KBM-7 (cell line): ENCODE results near the gene CRMP1.
A peak's percentile ranks its signal among the peaks of the same experiment; 100 is the strongest.

Experiments used
- DNase-seq: peaks from one replicate; pipeline ENCODE4 v3.0.0-alpha.2; 2015
- in situ Hi-C: fragments of 300-500 bp; cut with MboI; formaldehyde crosslinking; loops from 2 replicates; pipeline ENCODE4 v1.14.3; 2020; ENCODE audit warnings: low sequenced_read_pairs, low pct_unique_long_range_greater_than_20kb, mixed read lengths

CRMP1 gene

DNA sequence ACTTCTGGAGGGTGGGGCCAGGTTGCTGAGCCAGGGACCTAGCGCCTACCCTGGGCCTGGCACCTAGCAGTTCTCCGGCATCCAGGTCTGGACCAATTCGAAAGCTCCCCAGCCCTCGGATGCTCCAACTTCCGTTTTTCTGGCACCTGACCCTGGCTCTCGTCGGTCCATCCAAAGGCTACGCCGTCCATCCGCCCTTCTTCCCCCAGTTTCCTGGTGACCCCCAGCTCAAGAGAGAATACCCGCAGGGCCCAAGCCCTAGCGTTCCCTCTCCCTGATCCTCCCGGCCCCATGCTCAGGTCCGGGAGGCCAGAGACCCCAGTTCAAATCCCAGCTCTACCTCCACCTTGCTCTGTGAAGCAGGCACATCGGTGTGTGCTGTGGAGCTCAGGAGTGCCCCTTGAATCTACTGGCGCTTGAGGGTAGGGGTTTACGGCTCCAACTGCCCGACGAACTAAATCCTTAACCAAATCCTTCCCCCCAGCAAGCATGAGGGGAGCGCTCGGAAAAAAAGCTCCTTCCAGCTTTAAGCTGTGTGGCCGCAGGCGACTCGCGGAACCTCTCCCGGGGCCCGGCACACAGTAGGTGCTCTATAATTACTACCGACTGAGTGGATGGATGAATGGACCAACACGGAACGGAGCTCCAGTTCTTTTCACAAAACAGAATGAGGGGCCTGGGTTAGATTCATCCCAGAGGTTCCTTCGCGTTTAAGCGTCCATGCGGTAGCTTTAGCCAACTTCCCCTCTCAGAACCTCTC lies 1.1 kb downstream of the CRMP1 start:
- DNase-seq, result no peak
- in situ Hi-C loops, result no loop called here

DNA sequence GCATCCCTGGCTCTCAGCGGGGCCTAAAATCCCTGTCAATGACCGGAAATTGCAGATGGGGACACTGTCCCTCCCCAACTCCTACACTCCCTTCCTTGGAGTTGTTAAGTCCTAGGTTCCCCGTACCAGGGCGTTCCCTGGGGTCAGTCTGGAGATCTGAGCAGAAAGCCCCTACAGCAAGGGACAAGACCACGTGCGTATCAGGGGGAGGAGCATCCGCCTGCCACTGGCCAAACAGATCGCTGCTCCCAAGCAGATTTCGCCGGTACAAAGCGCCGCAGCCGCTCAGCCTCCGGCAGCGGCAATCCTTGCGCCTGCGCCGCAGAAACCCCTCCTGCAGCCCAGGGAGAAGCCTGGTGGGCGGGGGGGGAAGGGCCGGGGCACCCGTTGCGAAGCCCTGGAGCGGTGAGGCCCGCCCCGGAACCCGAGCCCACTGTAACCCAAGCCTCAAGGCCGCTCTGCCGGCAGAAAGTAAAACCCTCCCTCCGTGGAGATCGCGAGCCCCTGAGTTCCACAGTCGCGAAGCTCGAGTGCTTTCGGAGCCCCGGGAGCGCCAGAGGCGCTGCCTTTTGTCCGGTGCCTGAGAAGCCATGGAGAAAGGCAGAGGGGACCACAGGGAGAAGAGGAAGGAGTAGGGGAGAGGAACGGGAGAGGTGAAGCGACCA lies 2.7 kb downstream of the CRMP1 start:
- DNase-seq, result peak; percentile 30
- in situ Hi-C loops, result no loop called here

DNA sequence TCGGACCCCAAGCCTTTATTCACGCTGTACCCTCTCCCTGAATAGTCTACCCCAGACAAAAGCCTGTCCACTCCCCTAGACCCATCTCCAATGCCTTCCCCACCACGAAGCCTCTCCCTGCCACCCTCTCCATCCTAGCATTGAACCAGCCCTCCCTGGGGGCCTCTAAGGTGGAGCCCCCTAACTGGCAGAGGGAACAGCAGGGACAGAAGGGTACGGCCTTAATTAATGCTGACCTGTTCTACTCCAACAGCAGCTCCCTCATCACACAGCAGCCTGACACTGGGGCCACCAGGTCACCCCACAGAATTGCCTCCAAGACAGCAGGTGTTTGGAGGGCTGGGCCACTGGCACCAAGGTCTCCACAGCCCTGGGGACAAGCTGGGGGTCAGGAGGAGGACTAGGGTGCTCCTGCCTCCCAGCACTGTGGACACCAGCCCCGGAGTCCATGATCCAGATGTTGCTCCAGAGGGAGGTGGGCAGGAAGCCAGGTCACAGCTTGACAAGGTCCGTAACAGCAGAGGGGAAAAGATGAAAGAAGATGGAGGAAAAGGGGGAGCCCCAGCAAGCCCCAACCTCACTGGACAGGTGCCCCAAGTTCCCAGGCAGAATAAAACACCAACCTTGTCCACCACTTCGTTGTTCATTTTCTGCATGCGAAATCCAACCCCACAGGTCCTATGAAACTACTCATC lies 3.7 kb downstream of the CRMP1 start:
- no peak for DNase-seq
- in situ Hi-C loops, result no loop called here

DNA sequence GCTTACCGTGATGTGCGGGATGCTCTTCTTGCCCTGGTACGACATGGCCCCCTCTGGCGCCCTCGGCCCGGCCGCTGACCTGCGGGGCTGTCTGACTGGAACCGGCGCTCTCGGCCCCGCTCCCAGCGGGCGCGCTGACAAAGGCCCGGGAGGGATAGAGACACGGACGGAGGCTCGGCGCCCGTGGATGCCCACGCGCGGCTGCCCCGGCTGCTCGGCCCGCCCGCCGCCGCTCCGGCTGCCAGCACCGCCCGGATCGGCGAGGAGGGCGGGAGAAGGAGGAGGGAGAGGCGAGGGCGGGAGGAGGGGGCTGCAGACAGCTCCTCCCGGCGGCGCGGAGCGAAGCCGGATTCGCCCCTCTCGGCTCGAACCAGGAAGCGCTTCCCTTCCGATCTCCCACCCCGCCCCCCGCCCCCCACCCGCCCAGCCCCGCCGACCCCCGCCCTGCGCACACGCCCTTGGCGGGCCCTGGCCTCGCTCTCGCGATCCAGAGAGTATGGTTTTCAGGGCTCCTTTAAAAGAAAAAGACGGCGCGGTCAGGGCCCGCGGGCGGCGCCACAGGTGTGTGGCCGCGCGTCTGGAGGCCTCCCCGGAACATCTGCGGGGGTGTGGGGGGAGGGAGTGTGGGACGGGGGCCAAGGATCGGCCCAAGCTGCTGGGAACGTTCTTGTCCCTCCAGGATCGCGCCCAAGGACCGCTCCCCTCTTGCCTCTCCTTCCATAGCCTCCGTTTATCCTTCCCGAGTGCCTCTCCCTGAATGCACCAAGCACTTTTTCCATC lies 4.5 kb downstream of the CRMP1 start:
- no peak for DNase-seq
- in situ Hi-C loops, result no loop called here

DNA sequence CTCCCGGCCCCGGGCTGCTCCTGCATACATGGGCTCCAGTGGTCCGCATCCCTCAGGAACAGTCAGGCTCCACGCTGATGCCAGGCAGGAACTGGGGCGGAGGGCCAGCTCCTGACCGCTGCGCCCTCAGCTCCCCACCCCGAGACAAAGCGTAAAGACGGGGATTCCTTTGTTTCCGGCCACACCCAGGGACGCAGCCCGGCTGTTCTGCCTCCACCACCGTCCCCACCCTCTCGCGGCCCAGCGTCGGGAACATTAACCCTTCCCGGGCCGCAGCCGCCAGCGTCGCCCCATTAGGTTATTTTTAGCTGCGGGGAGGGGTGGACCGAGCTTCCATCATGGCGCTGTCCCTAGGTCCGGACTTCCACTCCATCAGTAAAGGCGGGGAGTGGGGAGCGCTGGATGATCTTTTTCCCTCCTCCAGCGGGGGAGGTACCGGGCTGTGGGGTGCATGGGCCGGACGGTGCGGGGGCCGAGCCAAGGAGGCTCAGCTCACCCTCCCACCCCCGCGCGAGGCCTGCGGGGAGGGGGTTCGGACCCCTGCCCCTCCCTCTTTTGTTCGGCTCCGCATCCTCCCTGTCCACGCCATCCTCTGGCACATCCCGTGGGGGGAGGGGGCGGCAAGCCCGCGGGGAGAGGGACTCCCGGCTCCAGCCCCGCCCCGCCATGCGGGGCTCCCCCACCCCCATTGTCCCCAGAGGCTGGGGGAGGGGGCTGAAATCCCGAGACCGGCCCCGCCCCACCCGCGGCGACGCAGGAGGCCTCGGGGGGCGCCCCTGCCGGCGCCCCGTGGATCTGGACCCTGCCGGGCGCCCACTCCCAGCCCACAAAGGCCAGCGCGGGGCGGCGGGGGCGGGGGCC lies 5.3 kb downstream of the CRMP1 start:
- in situ Hi-C loops, result no loop called here

GRCh38 chr4:5887011-5887360 lies 5.9 kb downstream of the CRMP1 start:
- in situ Hi-C loops, result no loop called here
- DNase-seq, result no peak

More for the DNA sequence above, 5.3 kb downstream of the CRMP1 start:
- no peak for DNase-seq

GRCh38 chr4:5885733-5886132 lies 7.2 kb downstream of the CRMP1 start:
- in situ Hi-C loops, result no loop called here
- no peak for DNase-seq

DNA sequence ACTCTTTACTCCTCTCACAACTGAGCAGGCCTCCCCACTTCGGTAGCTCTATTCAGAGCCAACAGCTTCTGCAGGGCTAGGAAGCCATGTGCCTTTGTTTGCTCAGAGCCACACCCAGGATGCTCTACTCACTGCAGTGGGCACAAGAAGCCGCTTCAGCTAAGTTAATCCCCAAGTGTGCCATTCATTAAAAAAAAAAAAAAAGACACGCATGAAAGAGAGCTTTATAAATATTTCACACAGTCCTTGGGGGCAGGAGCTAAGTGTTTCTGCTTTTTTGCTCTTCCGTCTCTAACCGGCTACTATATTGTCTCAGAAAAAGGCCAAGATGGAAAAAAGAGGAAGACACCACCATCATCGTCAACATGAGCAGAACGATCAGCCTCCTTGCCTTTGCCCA lies 8.1 kb downstream of the CRMP1 start:
- in situ Hi-C loops, result no loop called here
- DNase-seq, result no peak

GRCh38 chr4:5883916-5884315 lies 9.0 kb downstream of the CRMP1 start:
- no peak for DNase-seq
- in situ Hi-C loops, result no loop called here

- DNase-seq, result no peak
- in situ Hi-C loops, result no loop called here
Observed at GRCh38 chr4:5882947-5883346, 9.9 kb downstream of the CRMP1 start.

DNA sequence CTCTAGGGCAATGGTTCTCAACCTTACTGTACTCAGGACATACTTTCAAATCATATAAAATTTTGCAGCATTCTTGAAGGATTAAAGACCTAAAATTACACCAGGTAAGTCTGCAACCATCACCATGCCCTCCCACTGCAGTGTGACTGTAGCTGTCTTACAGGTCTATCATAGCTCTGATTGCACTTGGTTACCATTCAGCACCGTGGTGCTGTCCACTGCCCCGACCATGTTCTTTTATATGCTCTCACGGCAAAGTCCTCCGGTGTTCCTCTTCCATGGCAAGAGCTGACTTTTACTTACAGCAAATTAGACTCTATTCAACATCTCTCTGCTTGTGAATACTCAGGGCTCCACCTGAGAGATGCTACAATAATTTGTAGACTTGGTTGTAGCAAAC lies 11.5 kb downstream of the CRMP1 start:
- in situ Hi-C loops, result no loop called here

DNA sequence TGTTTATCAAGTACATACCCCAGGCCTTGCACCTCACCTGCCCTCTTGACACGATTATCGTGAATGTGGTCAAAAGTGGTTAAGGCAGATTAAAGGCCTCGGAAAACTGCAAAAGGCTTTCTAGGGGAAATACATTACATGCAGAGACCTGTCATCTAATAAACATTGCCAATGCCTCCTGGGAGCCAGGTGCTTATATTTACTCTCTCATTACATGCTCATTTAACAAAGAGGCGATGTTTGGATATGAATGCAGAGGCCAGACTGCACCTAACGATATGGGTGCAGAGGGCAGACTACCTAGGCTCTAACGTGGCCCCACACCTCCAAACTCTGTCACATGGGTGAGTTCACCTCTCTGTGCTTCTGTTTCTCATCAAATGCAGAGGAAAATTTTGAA lies 14.5 kb downstream of the CRMP1 start:
- DNase-seq, result no peak
- in situ Hi-C loops, result no loop called here

More for the DNA sequence above, 11.5 kb downstream of the CRMP1 start:
- DNase-seq, result no peak

DNA sequence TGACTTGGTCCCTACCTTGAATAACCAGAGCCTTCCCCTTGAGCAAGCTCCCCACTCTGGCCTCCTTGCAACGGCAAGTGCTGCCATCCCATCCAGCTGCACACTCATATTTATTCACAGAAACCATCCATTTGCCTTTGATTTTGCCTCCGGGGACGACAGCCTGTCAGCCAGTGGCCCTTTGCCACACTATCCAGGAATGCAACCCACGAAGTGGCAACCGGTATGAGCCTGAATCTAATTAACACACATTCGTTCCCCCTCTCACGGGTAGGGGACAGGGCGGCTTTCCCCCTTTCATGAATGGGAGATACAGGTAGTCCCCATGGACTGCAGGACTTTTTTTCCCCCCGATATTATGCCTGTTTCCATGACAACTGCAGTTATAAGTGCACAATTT lies 15.5 kb downstream of the CRMP1 start:
- DNase-seq, result no peak
- in situ Hi-C loops, result no loop called here

GRCh38 chr4:5874811-5875449 lies 18.0 kb downstream of the CRMP1 start:
- in situ Hi-C loops, result no loop called here
- DNase-seq, result no peak

- in situ Hi-C loops, result no loop called here
- DNase-seq, result peak; percentile 68
Observed at GRCh38 chr4:5870701-5871100, 22.2 kb downstream of the CRMP1 start.

- in situ Hi-C loops, result no loop called here
- no peak for DNase-seq
Observed at GRCh38 chr4:5869966-5870619, 22.8 kb downstream of the CRMP1 start.

DNA sequence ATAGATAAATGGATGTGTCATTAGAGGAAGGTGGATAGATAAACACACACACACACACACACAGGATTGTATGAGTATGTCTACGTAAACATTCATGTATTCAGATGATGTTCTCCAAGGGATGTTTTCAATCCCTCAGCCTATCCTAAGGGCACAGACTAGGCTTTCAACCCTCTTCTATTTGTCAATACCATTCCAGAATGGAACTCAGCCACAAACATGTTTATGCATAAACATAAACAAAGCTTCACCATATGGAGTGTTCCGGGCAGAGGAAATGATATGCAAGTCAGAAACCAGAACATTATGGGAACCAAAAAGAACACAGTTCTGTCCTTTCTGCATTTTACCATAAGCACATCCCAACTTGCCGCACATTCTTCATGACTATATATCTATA lies 25.0 kb downstream of the CRMP1 start:
- in situ Hi-C loops, result no loop called here

More for the DNA sequence above, 25.0 kb downstream of the CRMP1 start:
- no peak for DNase-seq
